Neural cell (in vitro differentiated cells): ENCODE measurements around the gene KCNQ5.

Source experiments
- CTCF ChIP-seq: fragments of 450-650 bp; IDR thresholded peaks from 2 replicates; pipeline ENCODE4 v1.5.1; 2014; ENCODE audit warnings: antibody characterized with exemption, mild to moderate bottlenecking, moderate library complexity; ENCODE audit not compliant: poor library complexity, severe bottlenecking
- EP300 ChIP-seq: fragments of 450-650 bp; conservative IDR thresholded peaks from 2 replicates; pipeline ENCODE4 v1.6.1; 2014; ENCODE audit warnings: antibody characterized with exemption, mild to moderate bottlenecking, moderate library complexity; ENCODE audit not compliant: poor library complexity, severe bottlenecking
- EZH2 ChIP-seq: fragments of 200-600, 300-800 bp; shearing (Covaris generic), sonication (generic); IDR thresholded peaks from 2 replicates; pipeline ENCODE4 v1.6.1; 2014; ENCODE audit warnings: antibody characterized with exemption, low read length, borderline replicate concordance, mild to moderate bottlenecking; ENCODE audit not compliant: insufficient read depth, poor library complexity, severe bottlenecking
- POLR2AphosphoS5 ChIP-seq: IDR thresholded peaks from 2 replicates; pipeline ENCODE4 v1.6.1; 2012
- RAD21 ChIP-seq: fragments of 450-650 bp; conservative IDR thresholded peaks from 2 replicates; pipeline ENCODE4 v1.6.1; 2014; ENCODE audit warnings: antibody characterized with exemption, mild to moderate bottlenecking, moderate library complexity
- REST ChIP-seq: IDR thresholded peaks from 2 replicates; pipeline ENCODE4 v1.6.1; 2012; ENCODE audit warnings: borderline replicate concordance
- SMC3 ChIP-seq: fragments of 450-650 bp; conservative IDR thresholded peaks from 2 replicates; pipeline ENCODE4 v1.6.1; 2014; ENCODE audit warnings: antibody characterized with exemption, mild to moderate bottlenecking, moderate library complexity; ENCODE audit not compliant: poor library complexity
- TAF1 ChIP-seq: IDR thresholded peaks from 2 replicates; pipeline ENCODE4 v1.6.1; 2012; ENCODE audit warnings: low read depth

- TF ChIP-seq CTCF = no peak
- TF ChIP-seq TAF1 = no peak
- no peak for TF ChIP-seq POLR2AphosphoS5
- TF ChIP-seq EZH2 = no peak
- no peak for TF ChIP-seq SMC3
- no peak for TF ChIP-seq EP300
- TF ChIP-seq RAD21 = no peak
- TF ChIP-seq REST = no peak
These were observed 407.1 kb downstream of the KCNQ5 start for GRCh38 chr6:73028893-73029450.
